Measurements from ENCODE around the gene HHLA2. TPM values are rescaled to one million over a fixed set of nuclear protein-coding genes. Genes with fewer than 3 reads are reported as not detected.

HHLA2 gene
- total RNA-seq, 2 donors from 2014 or later, result 57.9 to 192 TPM

GRCh38 chr3:108380128-108380795 lies 83.9 kb downstream of the HHLA2 start:
- H3K9me3 ChIP-seq, result no peaks in the 10 kb centered on the region
- H3K27me3 ChIP-seq, result no peaks in the 10 kb centered on the region
- H3K27ac ChIP-seq, result no peak overlapping the region
- H3K9ac ChIP-seq (ENCODE audit: low read depth in 2 of 2, low read length in 2 of 2), result no peak overlapping the region
- TF ChIP-seq, protein P1, sequence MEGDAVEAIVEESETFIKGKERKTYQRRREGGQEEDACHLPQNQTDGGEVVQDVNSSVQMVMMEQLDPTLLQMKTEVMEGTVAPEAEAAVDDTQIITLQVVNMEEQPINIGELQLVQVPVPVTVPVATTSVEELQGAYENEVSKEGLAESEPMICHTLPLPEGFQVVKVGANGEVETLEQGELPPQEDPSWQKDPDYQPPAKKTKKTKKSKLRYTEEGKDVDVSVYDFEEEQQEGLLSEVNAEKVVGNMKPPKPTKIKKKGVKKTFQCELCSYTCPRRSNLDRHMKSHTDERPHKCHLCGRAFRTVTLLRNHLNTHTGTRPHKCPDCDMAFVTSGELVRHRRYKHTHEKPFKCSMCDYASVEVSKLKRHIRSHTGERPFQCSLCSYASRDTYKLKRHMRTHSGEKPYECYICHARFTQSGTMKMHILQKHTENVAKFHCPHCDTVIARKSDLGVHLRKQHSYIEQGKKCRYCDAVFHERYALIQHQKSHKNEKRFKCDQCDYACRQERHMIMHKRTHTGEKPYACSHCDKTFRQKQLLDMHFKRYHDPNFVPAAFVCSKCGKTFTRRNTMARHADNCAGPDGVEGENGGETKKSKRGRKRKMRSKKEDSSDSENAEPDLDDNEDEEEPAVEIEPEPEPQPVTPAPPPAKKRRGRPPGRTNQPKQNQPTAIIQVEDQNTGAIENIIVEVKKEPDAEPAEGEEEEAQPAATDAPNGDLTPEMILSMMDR (IDR thresholded peaks at IDR 0.05), result no peak
- H3K4me3 ChIP-seq, result no peak overlapping the region
- no peaks in the 10 kb centered on the region for H3K36me3 ChIP-seq
- H3K4me1 ChIP-seq, result no peaks in the 10 kb centered on the region
- intact Hi-C loops (cut with DNase I), result no loop called here
- no peak for DNase-seq

- H3K9me3 ChIP-seq, result no peaks in the 10 kb centered on the region
- no peak overlapping the region for H3K27ac ChIP-seq
- H3K9ac ChIP-seq (ENCODE audit: low read depth in 2 of 2, low read length in 2 of 2), result no peak overlapping the region
- TF ChIP-seq, protein P1 (IDR thresholded peaks at IDR 0.05), result no peak
- intact Hi-C loops (cut with DNase I), result no loop called here
- no peaks in the 10 kb centered on the region for H3K27me3 ChIP-seq
- no peak overlapping the region for H3K4me3 ChIP-seq
- no peaks in the 10 kb centered on the region for H3K36me3 ChIP-seq
- no peak for DNase-seq
- H3K4me1 ChIP-seq, result no peaks in the 10 kb centered on the region
Measured at GRCh38 chr3:108381529-108382140, 85.3 kb downstream of the HHLA2 start.

GRCh38 chr3:108383306-108383705 lies 87.0 kb downstream of the HHLA2 start:
- Histone ChIP-seq H3K36me3 (no peaks in the 10 kb centered on the region), H3K9me3 (no peaks in the 10 kb centered on the region), H3K4me3 (no peak overlapping the region), H3K9ac (ENCODE audit: low read depth in 2 of 2, low read length in 2 of 2) (no peak overlapping the region), H3K4me1 (no peaks in the 10 kb centered on the region), H3K27me3 (no peaks in the 10 kb centered on the region), H3K27ac (no peak overlapping the region)
- no peak for DNase-seq
- TF ChIP-seq, protein P1 (IDR thresholded peaks at IDR 0.05), result no peak
- intact Hi-C loops (cut with DNase I), result no loop called here

GRCh38 chr3:108387063-108387462 lies 90.7 kb downstream of the HHLA2 start:
- intact Hi-C loops (cut with DNase I), result no loop called here
- H3K36me3 ChIP-seq, result no peaks in the 10 kb centered on the region
- H3K9me3 ChIP-seq, result no peaks in the 10 kb centered on the region
- TF ChIP-seq, protein P1 (IDR thresholded peaks at IDR 0.05), result no peak
- no peak overlapping the region for H3K27ac ChIP-seq
- no peak for DNase-seq
- H3K9ac ChIP-seq (ENCODE audit: low read depth in 2 of 2, low read length in 2 of 2), result no peak overlapping the region
- no peaks in the 10 kb centered on the region for H3K27me3 ChIP-seq
- H3K4me3 ChIP-seq, result no peak overlapping the region
- H3K4me1 ChIP-seq, result no peaks in the 10 kb centered on the region

DNA sequence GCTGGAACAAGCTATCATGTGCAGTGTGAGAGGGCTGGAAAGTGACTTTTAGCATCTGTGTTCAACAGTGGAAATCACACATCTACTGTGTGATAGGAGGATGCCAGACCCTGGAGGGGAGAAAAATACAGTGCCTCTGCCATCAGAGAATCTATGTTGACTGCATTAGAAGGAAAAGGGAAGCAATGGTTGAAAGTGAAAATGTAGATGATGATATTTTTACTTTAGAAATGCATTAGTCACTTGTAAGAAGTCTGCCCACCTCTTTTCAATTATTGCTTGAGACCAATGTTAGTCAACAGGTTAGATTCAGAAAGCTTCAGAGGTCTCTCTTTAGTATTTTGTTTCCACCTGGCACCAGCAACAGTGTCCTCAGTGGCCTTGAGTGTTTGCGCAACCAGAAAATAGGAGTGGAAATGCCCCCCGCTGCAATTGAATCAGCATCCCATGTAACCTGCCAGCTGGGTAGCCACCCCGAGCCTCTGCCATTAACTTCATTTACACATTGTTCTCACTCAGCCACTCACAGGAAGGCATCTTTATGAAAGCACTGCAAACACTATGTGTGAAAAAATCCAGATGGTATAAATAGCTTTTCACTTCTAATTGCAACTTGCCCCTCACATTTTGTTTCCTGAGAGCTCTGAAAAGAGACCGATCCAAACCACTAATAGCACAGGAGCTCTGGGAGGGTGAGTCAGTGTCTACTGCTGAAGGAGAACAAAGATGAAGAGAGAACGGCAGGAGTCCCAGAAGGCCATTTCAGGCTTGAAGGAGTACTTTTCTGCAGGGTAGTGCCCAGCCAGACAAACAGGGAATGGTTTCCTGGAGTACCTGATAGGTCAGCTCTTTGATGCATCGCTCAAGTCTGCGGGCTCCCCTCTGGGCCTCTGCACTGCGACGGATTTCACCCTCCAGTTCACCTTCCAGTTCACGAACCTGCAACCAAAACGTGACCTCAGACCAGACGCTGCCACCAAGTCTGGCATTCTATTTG lies 92.1 kb downstream of the HHLA2 start:
- no peak for DNase-seq
- H3K9me3 ChIP-seq, result no peaks in the 10 kb centered on the region
- H3K27me3 ChIP-seq, result no peaks in the 10 kb centered on the region
- TF ChIP-seq, protein P1 (IDR thresholded peaks at IDR 0.05), result no peak
- H3K9ac ChIP-seq (ENCODE audit: low read depth in 2 of 2, low read length in 2 of 2), result no peak overlapping the region
- H3K27ac ChIP-seq, result no peak overlapping the region
- H3K36me3 ChIP-seq, result no peaks in the 10 kb centered on the region
- no peaks in the 10 kb centered on the region for H3K4me1 ChIP-seq
- intact Hi-C loops (cut with DNase I), result no loop called here
- no peak overlapping the region for H3K4me3 ChIP-seq

Data from colonic mucosa (tissue), 4 donors.